ENCODE measurements around the gene LSM6.

DNA sequence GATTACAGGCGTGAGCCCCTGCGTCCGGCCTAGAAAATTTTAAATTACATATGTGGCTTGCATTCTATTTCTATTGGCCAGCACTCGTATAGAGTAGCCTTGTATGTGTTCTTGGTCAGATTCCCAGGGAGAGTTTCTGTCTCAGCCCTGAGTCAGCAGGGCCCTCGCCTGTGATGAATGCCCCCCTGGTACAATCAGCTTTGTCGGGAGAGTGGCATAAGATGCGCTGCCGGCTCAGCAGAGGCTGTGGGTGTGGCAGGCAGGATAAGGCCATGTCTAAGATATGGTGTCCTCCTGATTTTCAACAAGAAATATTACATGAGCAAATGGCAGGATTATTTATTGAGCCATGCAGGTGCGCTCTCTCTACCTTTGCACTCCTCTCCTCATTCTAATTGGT lies 37.3 kb downstream of the LSM6 start:
- no peak for TF ChIP-seq CTCF (IDR thresholded peaks at IDR 0.05)
- no peak for TF ChIP-seq EP300 (IDR thresholded peaks at IDR 0.05)
- no peak for TF ChIP-seq POLR2A (IDR thresholded peaks at IDR 0.05)

Measured in ovary (tissue), 3 donors.